ENCODE results near the gene MBD3L2. TPM values are rescaled to one million over a fixed set of nuclear protein-coding genes. Genes with fewer than 3 reads are reported as not detected.

MBD3L2 gene
- total RNA-seq, 1 donor from 2014 or later = not detected

- intact Hi-C loops (cut with DNase I) = no loop called here
- DNase-seq (ENCODE audit: missing footprints) = peak; percentile 93
- ATAC-seq = peak; percentile 93
These were observed 49.8 kb downstream of the MBD3L2 start for GRCh38 chr19:7098701-7099596.

GRCh38 chr19:7099597-7099921 lies 50.4 kb downstream of the MBD3L2 start:
- no peak for ATAC-seq
- intact Hi-C loops (cut with DNase I) = no loop called here
- DNase-seq (ENCODE audit: missing footprints) = no peak

Other genes starting within 250 kb of the MBD3L2 start
- gene ADGRE1, start 161.7 kb upstream of the MBD3L2 start, total RNA-seq = 0.38 TPM
- not detected for gene MBD3L2B, start 27.9 kb upstream of the MBD3L2 start, total RNA-seq
- not detected for gene MBD3L5, start 18.7 kb upstream of the MBD3L2 start, total RNA-seq
- gene MBD3L4, start 9.1 kb upstream of the MBD3L2 start, total RNA-seq = not detected
- not detected for gene MBD3L3, start 9.4 kb downstream of the MBD3L2 start, total RNA-seq
- 3.1 TPM for gene ZNF557, start 20.4 kb downstream of the MBD3L2 start, total RNA-seq
- gene INSR, start 245.1 kb downstream of the MBD3L2 start, total RNA-seq = 73.5 TPM

All from Right ventricle myocardium inferior (tissue), 1 donor.